Adipocyte (in vitro differentiated cells): ENCODE measurements around the gene HMGN2.

Source experiments
- DNase-seq: peaks from one replicate; pipeline ENCODE4 v3.0.0-alpha.2; 2015; ENCODE audit warnings: low read depth
- H3K27me3 ChIP-seq: replicated peaks from 2 replicates; pipeline ENCODE4 v1.7.0; 2013; ENCODE audit warnings: mild to moderate bottlenecking, low read length, moderate library complexity; ENCODE audit not compliant: control insufficient read depth, insufficient read depth
- H3K36me3 ChIP-seq: 2 replicates; pipeline ENCODE4 v1.7.0; 2013; ENCODE audit warnings: low read length, mild to moderate bottlenecking, moderate library complexity; ENCODE audit not compliant: control insufficient read depth, insufficient read depth, severe bottlenecking
- H3K4me1 ChIP-seq: 2 replicates; pipeline ENCODE4 v1.7.0; 2013; ENCODE audit warnings: mild to moderate bottlenecking, low read length, moderate library complexity; ENCODE audit not compliant: control insufficient read depth, insufficient read depth
- H3K4me3 ChIP-seq: 2 replicates; pipeline ENCODE4 v1.7.0; 2013; ENCODE audit warnings: mild to moderate bottlenecking, low read length, moderate library complexity
- H3K9ac ChIP-seq: 2 replicates; pipeline ENCODE4 v1.7.0; 2013; ENCODE audit warnings: mild to moderate bottlenecking, low read length, moderate library complexity
- H3K9me3 ChIP-seq: 2 replicates; pipeline ENCODE4 v1.7.0; 2013; ENCODE audit warnings: mild to moderate bottlenecking, low read length, moderate library complexity; ENCODE audit not compliant: control insufficient read depth

The HMGN2 gene

GRCh38 chr1:26472320-26472900 lies at the start of gene HMGN2:
HMGN2 (plus strand) TSS chr1:26472440; CDS start chr1:26472613, 173 bp downstream.
- Histone ChIP-seq H3K9me3 (no peaks in the 10 kb centered on the region), H3K27me3 (no peaks in the 10 kb centered on the region), H3K4me3 (peak within 1 kb of the TSS; percentile 92), H3K4me1 (peaks cover 27% of the 10 kb centered on the region), H3K9ac (peak within 1 kb of the TSS; percentile 94), H3K36me3 (peaks cover 55% of the 10 kb centered on the region)
- DNase-seq: peak; percentile 93

- H3K9me3 ChIP-seq: no peaks in the 10 kb centered on the region
- peak overlapping the region; percentile 73 for H3K9ac ChIP-seq
- no peak for DNase-seq
- peaks cover 5% of the 10 kb centered on the region for H3K36me3 ChIP-seq
- peak overlapping the region; percentile 46 for H3K4me3 ChIP-seq
- no peaks in the 10 kb centered on the region for H3K27me3 ChIP-seq
- H3K4me1 ChIP-seq: peaks cover 40% of the 10 kb centered on the region
Measured at GRCh38 chr1:26429721-26430120, 42.5 kb upstream of the HMGN2 start.

GRCh38 chr1:26431979-26432695 lies 40.1 kb upstream of the HMGN2 start, which contains the start of gene DHDDS:
DHDDS (plus strand) TSS chr1:26432321; CDS start chr1:26432946, 625 bp downstream.
- DNase-seq: peak; percentile 100
- peak within 1 kb of the TSS; percentile 98 for H3K4me3 ChIP-seq
- no peaks in the 10 kb centered on the region for H3K9me3 ChIP-seq
- H3K9ac ChIP-seq: peak within 1 kb of the TSS; percentile 94
- peaks cover 20% of the 10 kb centered on the region for H3K36me3 ChIP-seq
- H3K4me1 ChIP-seq: peaks cover 44% of the 10 kb centered on the region
- H3K27me3 ChIP-seq: no peaks in the 10 kb centered on the region

- H3K36me3 ChIP-seq: peaks cover 25% of the 10 kb centered on the region
- H3K4me1 ChIP-seq: peaks cover 44% of the 10 kb centered on the region
- no peaks in the 10 kb centered on the region for H3K9me3 ChIP-seq
- no peak for DNase-seq
- H3K4me3 ChIP-seq: peak overlapping the region; percentile 98
- no peaks in the 10 kb centered on the region for H3K27me3 ChIP-seq
- peak overlapping the region; percentile 94 for H3K9ac ChIP-seq
Measured at GRCh38 chr1:26432793-26433192, 39.4 kb upstream of the HMGN2 start.

GRCh38 chr1:26434161-26434752 lies 38.0 kb upstream of the HMGN2 start:
- peak overlapping the region; percentile 98 for H3K4me3 ChIP-seq
- peak overlapping the region; percentile 71 for H3K9ac ChIP-seq
- peaks cover 40% of the 10 kb centered on the region for H3K36me3 ChIP-seq
- peaks cover 44% of the 10 kb centered on the region for H3K4me1 ChIP-seq
- no peaks in the 10 kb centered on the region for H3K9me3 ChIP-seq
- H3K27me3 ChIP-seq: no peaks in the 10 kb centered on the region
- no peak for DNase-seq

- Histone ChIP-seq H3K27me3 (no peaks in the 10 kb centered on the region), H3K9ac (no peak overlapping the region), H3K4me1 (peaks cover 19% of the 10 kb centered on the region), H3K9me3 (no peaks in the 10 kb centered on the region), H3K4me3 (no peak overlapping the region), H3K36me3 (peaks cover 75% of the 10 kb centered on the region)
- no peak for DNase-seq
Measured at GRCh38 chr1:26438041-26438440, 34.2 kb upstream of the HMGN2 start.

- Histone ChIP-seq H3K36me3 (peaks cover 91% of the 10 kb centered on the region), H3K4me3 (no peak overlapping the region), H3K27me3 (no peaks in the 10 kb centered on the region), H3K9ac (no peak overlapping the region), H3K9me3 (no peaks in the 10 kb centered on the region), H3K4me1 (peaks cover 4% of the 10 kb centered on the region)
- no peak for DNase-seq
Measured at GRCh38 chr1:26440259-26440658, 32.0 kb upstream of the HMGN2 start.

- Histone ChIP-seq H3K27me3 (no peaks in the 10 kb centered on the region), H3K36me3 (peaks cover 93% of the 10 kb centered on the region), H3K4me3 (no peak overlapping the region), H3K9ac (no peak overlapping the region), H3K4me1 (no peaks in the 10 kb centered on the region), H3K9me3 (no peaks in the 10 kb centered on the region)
- DNase-seq: no peak
Measured at GRCh38 chr1:26449868-26450267, 22.4 kb upstream of the HMGN2 start.

GRCh38 chr1:26450908-26451307 lies 21.3 kb upstream of the HMGN2 start:
- Histone ChIP-seq H3K36me3 (peaks cover 93% of the 10 kb centered on the region), H3K4me3 (no peak overlapping the region), H3K4me1 (no peaks in the 10 kb centered on the region), H3K27me3 (no peaks in the 10 kb centered on the region), H3K9me3 (no peaks in the 10 kb centered on the region), H3K9ac (no peak overlapping the region)
- DNase-seq: no peak

GRCh38 chr1:26452459-26453183 lies 19.6 kb upstream of the HMGN2 start:
- Histone ChIP-seq H3K9me3 (no peaks in the 10 kb centered on the region), H3K36me3 (peaks cover 87% of the 10 kb centered on the region), H3K27me3 (no peaks in the 10 kb centered on the region), H3K4me3 (no peak overlapping the region), H3K9ac (no peak overlapping the region), H3K4me1 (no peaks in the 10 kb centered on the region)
- no peak for DNase-seq

GRCh38 chr1:26459148-26459547 lies 13.1 kb upstream of the HMGN2 start:
- DNase-seq: no peak
- Histone ChIP-seq H3K4me3 (no peak overlapping the region), H3K9ac (no peak overlapping the region), H3K4me1 (no peaks in the 10 kb centered on the region), H3K27me3 (no peaks in the 10 kb centered on the region), H3K9me3 (no peaks in the 10 kb centered on the region), H3K36me3 (peaks cover 92% of the 10 kb centered on the region)
